NCI-H1105 (cell line): ENCODE measurements around the gene CRB2.

Experiments
- DNase-seq: peaks from one replicate; lab custom pipeline; 2025; lab: John Stamatoyannopoulos, UW

Gene CRB2

DNA sequence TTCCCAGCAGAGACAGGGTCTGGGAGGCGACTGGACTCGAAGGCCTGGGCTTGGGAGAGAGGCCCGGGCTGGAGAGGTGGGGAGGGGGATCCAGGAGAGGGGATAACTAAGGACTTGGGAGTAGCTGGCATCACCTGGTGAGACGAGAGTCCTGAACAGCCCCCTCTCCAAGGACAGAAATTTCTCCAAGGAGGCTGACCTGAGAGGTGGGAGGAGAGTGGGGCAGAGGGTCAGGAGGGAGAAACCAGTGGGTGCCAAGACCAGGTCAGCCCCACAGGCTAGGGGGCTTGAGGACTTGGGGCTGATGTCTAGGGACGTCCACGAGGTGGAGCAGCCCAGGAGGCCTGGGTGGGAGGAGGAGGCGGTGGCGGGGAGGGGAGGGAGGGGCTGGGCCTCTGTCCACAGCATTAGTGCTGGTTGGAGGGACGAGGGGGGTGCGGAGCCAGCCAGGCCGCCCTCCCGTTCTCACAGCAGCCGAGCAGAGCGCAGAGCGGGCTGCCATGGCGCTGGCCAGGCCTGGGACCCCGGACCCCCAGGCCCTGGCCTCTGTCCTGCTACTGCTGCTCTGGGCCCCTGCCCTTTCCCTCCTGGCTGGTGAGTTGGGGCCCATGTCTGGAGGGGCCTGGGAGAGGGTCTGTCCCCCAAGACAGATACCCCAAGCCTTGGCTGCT lies at the start of gene CRB2:
TSS of gene CRB2 (plus strand) at position 437 of the 671 bp plus-strand sequence. CDS start at position 501, 64 bp downstream.
- DNase-seq: no peak

DNA sequence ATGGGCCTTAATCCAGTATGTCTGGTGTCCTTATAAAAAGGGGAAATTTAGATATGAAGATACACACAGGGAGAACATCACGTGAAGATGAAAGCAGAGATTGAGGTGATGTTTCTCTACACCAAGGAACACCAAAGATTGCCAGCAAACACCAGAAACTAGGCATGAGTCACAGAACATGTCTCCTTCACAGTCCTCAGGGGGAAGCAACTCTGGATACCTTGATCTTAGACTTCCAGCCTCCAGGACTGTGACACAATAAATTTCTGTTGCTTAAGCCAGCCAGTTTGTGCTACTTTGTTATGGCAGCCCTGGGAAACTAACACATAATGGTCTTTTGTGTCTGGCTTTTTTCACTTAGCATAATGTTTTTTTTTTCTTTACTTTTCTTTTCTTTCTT lies 46.4 kb upstream of the CRB2 start:
- no peak for DNase-seq

DNA sequence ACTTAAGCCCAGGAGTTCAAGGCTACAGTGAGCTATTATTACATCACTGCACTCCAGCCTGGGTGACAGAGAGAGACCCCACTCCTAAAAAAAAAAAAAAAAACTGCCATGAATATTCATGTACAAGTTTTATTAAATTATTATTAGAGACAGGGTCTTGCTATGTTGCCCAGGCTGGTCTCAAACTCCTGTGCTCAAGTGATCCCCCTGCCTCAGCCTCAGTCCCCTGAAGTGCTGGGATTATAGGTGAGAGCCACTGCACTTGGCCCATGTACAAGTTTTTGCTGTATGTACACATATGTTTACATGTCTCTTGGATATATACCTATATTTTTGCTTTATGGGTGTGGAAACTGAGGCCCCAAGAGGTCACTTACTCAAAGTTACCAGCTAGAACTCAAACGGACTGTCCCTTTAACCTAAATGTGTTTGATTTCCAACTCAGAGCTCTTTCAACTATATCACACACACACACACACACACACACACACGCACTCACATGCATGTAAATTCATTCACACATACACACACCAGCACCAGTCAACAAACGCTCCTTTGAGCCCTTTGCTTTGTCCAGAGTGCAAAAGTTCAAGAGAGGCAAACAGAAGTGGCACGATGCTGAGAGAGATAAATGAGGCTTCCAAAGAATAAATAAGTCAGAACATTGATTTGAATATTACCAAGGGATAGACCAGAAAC lies 45.3 kb upstream of the CRB2 start:
- DNase-seq: no peak

DNA sequence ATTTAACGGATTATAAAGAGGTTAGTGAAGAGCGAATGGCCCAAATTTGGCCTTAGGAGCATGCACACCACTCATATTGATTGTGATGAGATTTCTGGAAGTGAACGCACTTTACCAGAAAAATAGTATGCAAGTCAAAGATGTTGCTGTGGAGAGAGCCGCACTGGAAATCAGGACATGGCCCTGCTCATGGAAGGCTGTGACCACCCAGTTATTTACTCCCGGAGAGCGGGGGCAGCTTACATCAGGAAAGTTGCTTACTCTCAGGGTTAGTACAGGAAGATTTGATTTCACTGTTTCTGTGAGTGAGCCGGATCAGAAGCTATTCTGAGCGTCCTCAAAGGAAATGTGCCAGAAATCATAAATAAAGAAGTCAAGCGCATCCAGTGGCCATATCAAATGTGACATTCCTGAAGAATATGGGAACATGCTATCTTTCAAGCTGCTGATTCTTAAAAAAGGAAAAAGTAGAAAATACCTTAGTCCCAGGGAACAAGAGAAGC lies 44.7 kb upstream of the CRB2 start:
- DNase-seq: no peak

DNA sequence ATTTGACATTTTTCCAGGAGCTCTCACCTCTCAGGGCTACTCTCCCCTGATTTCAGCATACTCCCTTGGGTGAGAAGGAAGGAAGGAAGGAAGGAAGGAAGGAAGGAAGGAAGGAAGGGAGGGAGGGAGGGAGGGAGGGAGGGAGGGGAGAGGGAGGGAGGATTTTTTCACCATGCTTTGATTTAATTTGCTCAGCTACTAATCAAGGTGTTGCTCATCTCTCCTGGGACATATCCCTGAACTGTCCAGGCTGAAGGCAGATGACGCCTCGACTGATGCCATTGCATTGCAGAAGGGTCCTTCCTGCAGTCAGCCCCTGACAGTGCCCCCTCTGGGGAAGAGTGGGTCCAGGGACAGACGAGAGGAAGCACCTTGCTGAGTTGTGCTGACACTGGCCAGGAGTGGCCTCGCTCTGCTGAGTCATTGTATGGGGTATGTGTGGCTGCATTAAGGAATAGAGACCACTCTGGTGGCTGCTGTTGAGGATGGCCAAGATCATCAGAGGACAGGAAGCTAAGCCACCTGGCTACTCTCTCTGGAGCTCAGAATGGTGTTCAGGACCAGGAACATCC lies 43.6 kb upstream of the CRB2 start:
- no peak for DNase-seq

DNA sequence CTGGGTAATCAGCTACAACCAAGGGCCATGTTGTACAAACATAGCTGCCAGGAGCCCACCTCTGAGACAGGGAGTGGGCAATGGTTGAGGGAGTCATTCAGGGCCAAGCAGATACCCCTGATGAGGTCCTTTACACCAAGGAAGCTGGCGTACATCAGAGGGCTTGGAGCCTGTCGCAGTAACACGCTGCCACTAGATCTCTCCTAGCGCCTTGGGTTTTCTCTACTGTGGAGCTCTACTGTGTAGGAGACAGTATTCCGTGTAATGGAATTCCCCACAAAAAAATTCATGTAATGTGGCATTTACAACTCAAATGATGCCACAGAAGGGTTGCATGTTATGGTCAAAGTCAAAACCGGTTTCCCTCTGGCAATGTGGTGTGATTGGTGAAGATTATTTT lies 41.4 kb upstream of the CRB2 start:
- DNase-seq: no peak

DNA sequence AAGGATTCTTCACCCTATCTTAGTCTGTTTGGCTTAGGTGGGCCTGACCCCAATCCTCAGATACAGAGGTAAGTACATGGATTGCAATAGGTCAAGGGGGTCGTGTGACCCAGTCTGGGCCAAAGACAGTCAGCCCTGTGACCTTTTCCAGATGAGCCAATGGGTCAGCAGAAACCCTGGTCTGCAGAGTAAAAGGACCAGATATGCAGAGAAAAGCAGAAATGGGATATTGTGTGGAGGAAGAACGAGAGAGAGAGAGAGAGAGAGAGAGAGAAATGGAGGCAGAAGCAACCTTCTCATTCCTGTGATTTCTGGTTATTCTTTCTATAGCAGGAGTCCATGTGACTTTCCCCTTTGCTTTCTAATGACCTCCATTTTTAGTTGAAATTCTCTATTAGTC lies 40.4 kb upstream of the CRB2 start:
- DNase-seq: no peak

DNA sequence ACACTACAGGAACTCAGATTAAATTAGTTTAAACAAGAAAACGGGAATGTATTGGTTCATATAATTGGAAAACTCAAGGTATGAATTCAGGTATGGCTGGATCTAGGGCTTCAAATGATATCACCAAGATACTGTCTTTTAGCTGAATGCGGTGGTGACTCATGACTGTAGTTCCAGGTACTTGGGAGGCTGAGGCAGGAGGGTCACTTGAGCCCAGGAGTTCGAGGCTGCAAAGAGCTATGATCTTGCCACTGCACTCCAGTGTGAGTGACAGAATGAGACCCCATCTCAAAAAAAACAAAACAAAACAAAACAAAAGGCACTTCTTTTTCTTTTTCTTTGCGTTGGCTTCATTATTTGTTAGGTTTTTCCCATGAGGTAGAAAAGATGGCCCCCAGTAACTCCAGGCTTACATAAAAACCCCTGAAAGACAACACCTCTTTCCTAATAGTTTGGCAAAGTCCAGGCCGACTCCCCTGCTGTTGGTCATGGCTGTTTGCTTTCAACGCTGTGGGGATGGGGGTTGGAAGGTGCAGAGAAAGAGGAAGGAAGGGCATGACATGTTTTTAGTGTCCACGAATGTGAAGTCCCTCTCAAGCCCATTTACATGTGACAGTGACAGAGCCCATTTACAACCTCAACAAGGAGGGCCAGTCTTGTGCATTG lies 39.8 kb upstream of the CRB2 start:
- DNase-seq: no peak

DNA sequence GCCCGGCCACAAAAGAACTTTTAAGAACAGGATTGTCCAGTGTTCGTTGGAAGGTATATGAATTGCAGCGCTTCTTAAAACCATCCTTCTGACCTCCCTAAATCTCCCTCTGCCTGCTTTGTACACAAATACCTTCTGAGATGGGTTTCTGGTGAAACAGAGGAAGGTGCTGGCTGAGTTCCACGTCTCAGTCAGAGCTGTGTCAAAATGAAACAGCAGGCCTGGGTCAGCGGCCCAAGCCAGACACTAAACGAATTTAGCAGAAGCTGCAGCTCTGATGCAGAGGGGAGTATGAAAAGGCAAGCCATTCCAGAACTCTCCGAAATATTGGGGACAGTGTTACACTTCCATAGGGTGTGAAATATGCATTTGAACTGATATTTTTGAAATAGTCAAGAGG lies 37.8 kb upstream of the CRB2 start:
- DNase-seq: no peak

DNA sequence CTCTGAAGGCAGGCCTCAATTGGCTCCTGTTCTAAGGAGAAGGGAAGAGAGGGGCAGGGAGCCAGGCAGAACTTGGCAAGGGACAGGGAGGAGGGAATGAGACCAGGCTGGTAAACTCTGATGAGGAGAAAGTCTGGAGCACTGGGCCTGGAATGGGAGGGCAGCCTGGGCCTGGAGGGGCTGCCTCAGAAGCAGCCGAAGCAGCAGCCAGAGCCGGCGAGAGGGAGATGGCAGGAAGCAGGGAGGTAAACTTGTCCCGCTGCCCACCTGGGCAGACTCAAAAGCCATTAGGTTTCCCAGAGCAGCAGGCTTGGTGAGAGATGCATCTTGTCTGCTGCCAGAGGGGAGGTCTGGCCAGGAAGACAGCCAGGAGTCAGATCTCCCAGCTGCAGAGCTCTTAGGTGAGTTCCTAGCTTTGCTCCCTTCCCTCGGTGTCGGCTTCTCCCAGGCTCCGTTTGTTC lies 37.0 kb upstream of the CRB2 start:
- no peak for DNase-seq

DNA sequence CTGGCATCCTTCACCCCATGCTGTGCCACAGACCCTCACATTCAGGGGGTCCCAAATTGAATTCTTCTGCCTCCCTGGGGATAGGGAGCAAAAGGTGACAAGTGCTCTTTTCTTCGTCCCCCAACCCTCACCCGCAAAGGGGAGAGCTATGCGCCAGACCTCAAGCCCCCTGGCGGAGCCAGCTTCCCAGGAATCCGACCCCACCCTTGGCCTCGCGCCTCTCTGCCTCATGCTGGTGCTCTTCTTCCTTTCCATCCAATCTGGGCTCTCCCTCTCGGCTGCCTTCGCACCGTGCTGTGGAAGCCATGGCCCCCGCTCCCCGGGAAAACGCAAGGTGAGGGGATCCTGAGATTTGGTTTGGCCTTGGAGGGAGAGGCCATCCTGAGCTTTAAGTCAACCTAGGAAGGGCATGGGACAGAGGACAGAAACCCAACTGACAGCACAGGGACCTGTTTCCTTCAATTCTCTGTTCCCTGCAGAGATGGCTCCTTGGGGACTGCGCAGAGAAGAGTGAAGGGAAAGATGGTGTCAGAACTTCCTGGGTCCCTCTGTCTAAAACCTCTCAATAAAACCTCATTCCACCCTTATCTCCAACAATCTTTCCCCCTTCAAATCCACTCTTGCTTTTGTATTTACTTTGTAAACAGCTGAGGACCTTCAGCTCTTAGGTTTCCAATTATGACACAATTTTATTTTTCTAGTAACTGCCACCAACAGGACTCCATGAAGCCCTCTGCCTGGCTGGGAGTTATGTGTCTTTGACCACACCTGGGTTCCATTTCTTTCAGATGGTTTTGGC lies 36.3 kb upstream of the CRB2 start:
- no peak for DNase-seq

DNA sequence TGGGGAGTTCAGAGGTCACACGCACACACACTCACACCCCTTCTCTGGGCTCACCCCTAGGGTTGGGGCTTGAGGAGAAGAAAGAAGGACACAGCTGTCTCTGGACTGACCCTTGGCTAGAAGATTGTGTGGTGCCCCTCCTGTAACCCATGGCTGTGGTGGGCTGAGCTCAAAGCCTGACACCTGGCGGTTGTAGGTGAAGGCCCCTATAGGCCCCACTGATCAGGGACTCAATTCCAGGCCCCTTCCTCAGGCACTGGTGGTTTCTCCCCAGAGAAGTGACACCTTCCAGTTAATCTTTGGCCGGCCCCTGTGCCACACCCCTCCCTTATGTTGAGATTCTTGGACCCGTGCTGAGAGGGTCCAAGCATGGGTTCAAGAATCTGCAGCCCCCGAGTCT lies 35.2 kb upstream of the CRB2 start:
- no peak for DNase-seq

DNA sequence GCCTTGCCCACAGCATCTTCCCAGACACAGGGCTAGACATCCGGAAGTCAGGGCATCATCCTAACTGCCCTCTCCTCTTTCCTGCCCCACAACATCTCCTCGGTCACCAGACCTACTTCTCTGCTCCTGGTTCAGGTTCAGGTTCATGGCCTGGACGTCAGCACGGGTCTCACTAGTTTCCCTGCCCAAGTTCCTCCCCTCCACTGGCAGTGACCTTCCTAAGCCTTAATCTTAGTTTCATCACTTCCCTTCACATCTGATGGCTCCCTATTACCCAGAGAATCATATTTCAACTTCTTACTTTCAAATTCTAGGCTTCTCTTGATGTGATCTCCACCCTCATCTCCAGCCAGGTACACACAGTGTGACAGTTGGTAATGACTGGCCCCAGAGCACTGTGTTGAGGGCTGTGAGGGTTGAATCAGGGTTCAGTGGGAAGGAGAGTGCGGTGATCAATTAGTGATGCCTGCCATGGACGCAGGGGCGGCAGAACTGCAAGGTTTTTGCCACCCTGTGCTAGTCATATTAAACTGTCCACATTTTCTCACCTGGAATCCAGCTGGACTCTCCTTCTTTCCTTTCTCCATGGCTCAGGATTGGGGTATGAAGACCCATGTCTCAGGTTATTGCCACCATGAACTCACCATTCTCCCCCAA lies 34.3 kb upstream of the CRB2 start:
- no peak for DNase-seq

DNA sequence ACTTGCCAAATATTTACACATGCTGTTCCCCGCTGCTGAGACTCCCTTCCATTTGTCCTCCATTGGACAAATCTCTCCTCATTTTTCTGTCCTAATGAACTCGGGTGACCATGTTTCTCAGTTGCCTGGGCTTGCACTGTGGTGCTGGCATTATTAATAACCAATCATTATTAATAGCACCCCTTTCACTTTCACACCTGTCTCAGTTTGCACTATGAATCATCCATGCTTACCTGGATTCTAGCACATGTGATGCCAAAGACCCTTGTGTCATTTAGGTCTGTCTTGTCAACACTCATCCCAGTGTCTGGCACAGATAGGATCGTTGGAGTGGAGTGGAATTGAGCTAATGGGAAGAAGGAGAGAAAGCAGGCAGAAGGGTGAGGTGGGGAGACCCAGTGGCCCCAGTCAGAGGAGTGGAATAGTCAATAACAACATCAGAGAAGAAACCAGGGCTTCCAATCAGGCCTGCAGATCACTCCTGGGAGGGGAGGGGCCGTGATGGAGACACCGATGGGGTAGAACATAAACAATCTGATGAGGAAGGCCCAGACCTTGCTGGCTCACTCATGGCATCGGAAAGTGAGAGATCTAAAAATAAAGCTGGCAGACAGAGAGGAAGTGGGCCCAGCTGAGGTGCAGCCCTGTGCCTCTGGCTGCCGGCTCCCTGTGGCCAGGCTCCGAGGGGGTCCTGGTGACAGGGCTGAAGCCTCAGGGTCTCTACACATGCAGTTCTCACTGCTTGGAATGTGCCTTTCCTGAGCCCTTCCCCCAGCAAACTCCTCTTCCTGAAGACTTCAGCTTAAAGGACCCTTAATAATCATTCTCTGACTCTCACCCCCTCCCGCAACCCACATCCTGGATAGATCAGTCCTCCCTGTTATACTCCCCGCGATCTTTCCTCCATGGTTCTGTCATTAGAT lies 33.5 kb upstream of the CRB2 start:
- no peak for DNase-seq

DNA sequence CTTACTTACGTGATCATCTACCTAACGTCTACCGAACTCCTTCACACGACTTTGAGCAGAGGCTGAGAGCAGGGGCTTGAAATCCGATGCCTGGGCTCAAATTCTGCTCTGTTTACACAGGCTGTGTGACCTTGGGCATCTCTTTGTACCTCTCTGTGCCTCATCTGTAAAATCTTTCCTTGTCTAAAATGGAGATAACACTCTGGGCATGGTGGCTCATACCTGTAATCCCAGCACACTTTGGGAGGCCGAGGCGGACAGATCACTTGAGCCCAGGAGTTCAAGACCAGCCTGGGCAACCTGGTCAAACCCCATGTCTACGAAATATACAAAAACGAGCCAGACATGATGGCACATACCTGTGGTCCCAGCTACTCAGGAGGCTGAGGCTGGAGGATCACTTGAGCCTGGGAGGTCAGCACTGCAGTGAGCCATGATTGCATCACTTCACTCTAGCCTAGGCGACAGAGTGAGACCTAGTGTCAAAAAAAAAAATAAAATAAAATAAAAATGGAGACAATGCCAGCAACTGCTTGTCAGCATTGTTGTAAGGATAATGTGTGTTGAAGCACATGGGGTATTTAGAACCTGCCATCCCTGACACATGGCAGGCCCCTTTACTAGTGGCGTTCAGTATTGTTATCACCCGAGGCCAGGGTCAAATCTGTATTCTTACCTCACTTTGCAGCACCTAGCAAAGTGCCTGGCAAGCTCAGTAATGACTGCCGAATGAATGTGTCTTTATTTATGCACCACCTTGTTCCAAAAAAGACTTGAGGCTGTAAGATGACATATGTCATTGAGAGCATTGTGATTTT lies 32.6 kb upstream of the CRB2 start:
- no peak for DNase-seq

DNA sequence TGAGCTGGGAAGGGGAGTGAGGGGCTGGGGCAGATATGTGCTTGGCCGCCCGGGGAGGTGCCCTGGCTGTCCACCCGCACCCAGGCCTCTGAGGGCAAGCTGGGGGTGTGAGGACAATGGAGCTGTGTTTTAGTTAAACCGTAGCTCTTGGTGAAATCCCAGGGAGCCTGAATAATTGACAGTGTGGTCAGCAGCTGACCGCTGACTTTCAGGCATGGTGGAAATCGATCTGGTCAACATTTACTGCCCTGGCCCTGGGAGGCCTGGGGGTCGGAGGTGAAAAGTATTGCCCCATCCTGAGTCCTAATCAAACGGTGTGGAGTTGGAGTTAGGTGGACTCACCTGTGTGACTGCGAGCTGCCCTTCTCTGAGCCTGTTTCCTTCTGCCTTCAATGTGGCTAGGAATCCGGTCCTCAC lies 31.2 kb upstream of the CRB2 start:
- no peak for DNase-seq

DNA sequence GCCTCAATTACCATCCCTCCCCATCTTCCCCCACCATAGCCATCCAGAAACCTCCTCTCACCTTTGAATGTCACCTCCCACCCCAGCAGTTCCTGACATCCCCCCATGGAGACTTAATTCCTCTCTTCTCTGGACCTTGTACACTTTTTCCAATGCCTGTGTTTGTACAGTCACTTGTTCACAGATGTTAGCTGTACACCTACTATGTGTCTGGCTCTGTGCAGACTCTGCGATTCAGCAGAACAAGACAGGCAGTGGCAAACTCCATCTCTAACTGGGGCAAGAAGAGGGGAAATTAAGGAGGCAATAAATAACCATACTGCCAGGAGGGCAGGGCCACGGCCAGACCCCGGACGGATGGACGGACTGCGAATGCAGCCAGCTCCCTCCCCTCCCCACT lies 29.8 kb upstream of the CRB2 start:
- DNase-seq: no peak

DNA sequence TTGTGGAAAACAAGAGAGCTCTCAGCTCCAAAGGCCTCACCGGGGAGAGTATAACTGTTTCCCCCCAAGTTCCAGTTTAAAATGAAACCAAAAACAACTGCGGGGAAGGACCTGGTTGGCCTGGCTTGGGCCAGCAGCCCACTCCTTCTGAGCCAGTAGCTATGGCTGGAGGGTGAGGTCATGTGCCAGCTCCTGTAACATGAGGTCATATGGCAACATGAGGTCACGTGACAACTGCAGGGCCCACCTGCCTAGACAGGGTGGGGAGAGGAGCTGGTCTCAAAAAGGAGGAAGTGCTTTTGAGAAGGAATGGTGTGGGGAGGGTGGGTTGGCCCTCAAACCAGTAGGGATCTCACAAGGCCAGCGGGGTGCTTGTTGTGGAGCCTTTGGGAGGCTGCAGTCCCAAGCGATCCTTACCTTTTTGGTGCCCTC lies 29.3 kb upstream of the CRB2 start:
- DNase-seq: no peak

DNA sequence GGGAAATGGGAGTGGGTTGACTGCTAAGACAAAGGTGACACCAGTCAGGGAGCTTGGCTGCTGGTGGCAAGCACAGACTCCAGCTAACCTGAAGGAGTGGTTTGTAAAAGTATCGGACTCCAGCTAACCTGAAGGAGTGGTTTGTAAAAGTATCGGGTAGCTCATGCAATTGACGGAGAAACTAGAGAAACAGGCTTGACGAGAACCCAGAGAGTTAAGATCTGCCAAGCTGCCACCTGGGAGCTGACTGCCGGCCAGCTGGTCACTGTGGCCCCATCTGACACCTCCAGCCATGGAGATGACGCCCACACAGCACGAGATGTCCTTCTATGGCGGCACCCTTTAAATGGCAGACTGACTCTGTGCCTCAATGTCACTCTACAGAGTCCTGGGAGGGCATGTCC lies 28.3 kb upstream of the CRB2 start:
- DNase-seq: no peak
